DOHH2 (cell line): ENCODE results near the gene SET.

ENCODE experiments used
- H3F3A ChIP-seq: fragments of 200-600 bp; sonication (generic), shearing (Covaris generic); 2 replicates; pipeline ENCODE4 v1.6.0; 2016; ENCODE audit warnings: antibody characterized with exemption, mild to moderate bottlenecking; ENCODE audit not compliant: control insufficient read depth, insufficient read depth
- H3K27ac ChIP-seq: fragments of 200-600 bp; sonication (generic); 2 replicates; pipeline ENCODE4 v1.5.1; 2014; ENCODE audit warnings: low read depth, mild to moderate bottlenecking, low read length, moderate library complexity
- H3K27me3 ChIP-seq: fragments of 200-600 bp; sonication (generic); 2 replicates; pipeline ENCODE4 v1.6.1; 2014; ENCODE audit warnings: mild to moderate bottlenecking, low read length, mixed read lengths; ENCODE audit not compliant: control insufficient read depth
- H3K36me3 ChIP-seq: fragments of 200-600 bp; sonication (generic); 2 replicates; pipeline ENCODE4 v1.6.1; 2014; ENCODE audit warnings: mild to moderate bottlenecking, low read length, moderate library complexity, mixed read lengths; ENCODE audit not compliant: control insufficient read depth
- H3K4me1 ChIP-seq: fragments of 200-600 bp; sonication (generic); 2 replicates; pipeline ENCODE4 v1.6.1; 2014; ENCODE audit warnings: mild to moderate bottlenecking, low read length, mixed read lengths; ENCODE audit not compliant: control insufficient read depth
- H3K4me2 ChIP-seq: fragments of 200-600 bp; sonication (generic); 2 replicates; pipeline ENCODE4 v1.6.0; 2014; ENCODE audit warnings: mild to moderate bottlenecking, low read length, moderate library complexity
- H3K4me3 ChIP-seq: fragments of 200-600 bp; sonication (generic); 2 replicates; pipeline ENCODE4 v1.5.1; 2014; ENCODE audit warnings: mild to moderate bottlenecking, low read length, mixed read lengths
- H3K79me2 ChIP-seq: fragments of 200-600 bp; sonication (generic); 2 replicates; pipeline ENCODE4 v1.6.1; 2014; ENCODE audit warnings: mild to moderate bottlenecking, low read length, mixed read lengths; ENCODE audit not compliant: control insufficient read depth
- H3K9me2 ChIP-seq: fragments of 200-600 bp; sonication (generic); replicated peaks from 2 replicates; pipeline ENCODE4 v1.6.1; 2014; ENCODE audit warnings: mild to moderate bottlenecking, low read length, mixed read lengths; ENCODE audit not compliant: control insufficient read depth
- H3K9me3 ChIP-seq: fragments of 200-600 bp; sonication (generic); 2 replicates; pipeline ENCODE4 v1.6.1; 2014; ENCODE audit warnings: antibody characterized with exemption, low read length, mixed read lengths; ENCODE audit not compliant: control insufficient read depth, insufficient read depth
- H4K20me1 ChIP-seq: fragments of 200-600 bp; sonication (generic); 2 replicates; pipeline ENCODE4 v1.6.0; 2014; ENCODE audit warnings: low read depth, mild to moderate bottlenecking, antibody characterized with exemption, low read length, moderate library complexity; ENCODE audit not compliant: control insufficient read depth, insufficient read depth
- CTCF ChIP-seq: fragments of 200-600 bp; sonication (generic); IDR thresholded peaks from one replicate; pipeline ENCODE4 v1.5.1; 2014; ENCODE audit warnings: antibody characterized with exemption, mild to moderate bottlenecking, low read depth, low read length; ENCODE audit not compliant: poor library complexity, severe bottlenecking
- EZH2phosphoT487 ChIP-seq: fragments of 200-600 bp; sonication (generic); IDR thresholded peaks from 2 replicates; pipeline ENCODE4 v1.6.1; 2017; ENCODE audit warnings: borderline replicate concordance, mild to moderate bottlenecking, antibody characterized with exemption, low read length, moderate library complexity, mixed read lengths

Gene SET

DNA sequence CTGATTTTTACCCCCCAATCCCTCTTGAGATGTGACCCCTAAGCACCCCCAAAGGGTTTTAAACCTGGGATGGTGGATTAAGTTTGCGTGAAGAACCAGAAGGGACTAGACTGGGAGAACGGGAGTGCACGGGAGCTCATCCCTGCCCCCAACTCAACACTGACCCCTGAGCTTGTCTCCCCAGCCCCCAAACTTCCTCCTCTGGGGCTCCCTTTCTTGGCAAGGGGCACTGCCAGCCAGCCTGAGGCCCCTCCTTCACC lies 5.0 kb upstream of the SET start:
- TF ChIP-seq EZH2phosphoT487 = no peak
- TF ChIP-seq CTCF = no peak
- Histone ChIP-seq H3K36me3 (peaks cover 53% of the 10 kb centered on the region), H3K27ac (peak overlapping the region; percentile 98), H3K4me3 (peak overlapping the region; percentile 93), H4K20me1 (peaks cover 8% of the 10 kb centered on the region; the same call in 1 of the 2 replicates), H3K27me3 (no peaks in the 10 kb centered on the region), H3K9me3 (no peaks in the 10 kb centered on the region), H3K4me2 (peak overlapping the region; percentile 87), H3F3A (peaks cover 22% of the 10 kb centered on the region), H3K4me1 (peaks cover 56% of the 10 kb centered on the region), H3K9me2 (no peaks in the 10 kb centered on the region), H3K79me2 (peaks cover 83% of the 10 kb centered on the region)

GRCh38 chr9:128684325-128685199 lies 4.5 kb upstream of the SET start:
- Histone ChIP-seq H3K9me3 (no peaks in the 10 kb centered on the region), H3K27ac (peak overlapping the region; percentile 98), H4K20me1 (peaks cover 8% of the 10 kb centered on the region; the same call in 1 of the 2 replicates), H3K4me1 (peaks cover 56% of the 10 kb centered on the region), H3K9me2 (no peaks in the 10 kb centered on the region), H3K36me3 (peaks cover 53% of the 10 kb centered on the region), H3F3A (peaks cover 22% of the 10 kb centered on the region), H3K79me2 (peaks cover 86% of the 10 kb centered on the region), H3K4me3 (peak overlapping the region; percentile 93), H3K4me2 (peak overlapping the region; percentile 87), H3K27me3 (no peaks in the 10 kb centered on the region)
- TF ChIP-seq EZH2phosphoT487 = no peak
- TF ChIP-seq CTCF = no peak

- no peaks in the 10 kb centered on the region for H3K9me2 ChIP-seq
- H4K20me1 ChIP-seq = peaks cover 16% of the 10 kb centered on the region
- H3K79me2 ChIP-seq = peaks cover 92% of the 10 kb centered on the region
- H3K27me3 ChIP-seq = no peaks in the 10 kb centered on the region
- peaks cover 61% of the 10 kb centered on the region for H3K4me1 ChIP-seq
- H3F3A ChIP-seq = peaks cover 29% of the 10 kb centered on the region
- peak overlapping the region; percentile 98 for H3K27ac ChIP-seq
- H3K4me2 ChIP-seq = peak overlapping the region; percentile 87
- H3K9me3 ChIP-seq = no peaks in the 10 kb centered on the region
- peak overlapping the region; percentile 93 for H3K4me3 ChIP-seq
- H3K36me3 ChIP-seq = peaks cover 63% of the 10 kb centered on the region
- TF ChIP-seq EZH2phosphoT487 (no peak), CTCF (no peak)
Measured at GRCh38 chr9:128685636-128686489, 3.2 kb upstream of the SET start.
